CD4-positive, CD25-positive, alpha-beta regulatory T cell (primary cell): Measurements from ENCODE around the gene ZIC1. TPM values are rescaled to one million over a fixed set of nuclear protein-coding genes. Genes with fewer than 3 reads are reported as not detected.
A peak's percentile ranks its signal among the peaks of the same experiment; 100 is the strongest.

Experiments used
- ATAC-seq, 2 donors: fragments of 150-1000 bp; cut with Tn5 transposase; one replicate each; pipeline ENCODE4 v1.10.0; 2021; ENCODE audit warnings: low read depth in 2 of 2, moderate number of reproducible peaks in 2 of 2, moderate library complexity in 1 of 2
- DNase-seq, 3 donors: peaks; one replicate each; pipeline versions ENCODE4 v3.0.0 to v3.0.0-alpha.2; 2012 to 2022; ENCODE audit warnings: mixed read lengths in 1 of 3
- H3K27ac ChIP-seq: one replicate; pipeline ENCODE4 v1.7.0; 2013; ENCODE audit warnings: mild to moderate bottlenecking, low read length; ENCODE audit not compliant: insufficient read depth, poor library complexity, severe bottlenecking
- H3K27me3 ChIP-seq: one replicate; pipeline ENCODE4 v1.7.0; 2013; ENCODE audit warnings: low read length; ENCODE audit not compliant: control insufficient read depth, insufficient read depth
- H3K36me3 ChIP-seq: one replicate; pipeline ENCODE4 v1.7.0; 2013; ENCODE audit warnings: mild to moderate bottlenecking, low read length, moderate library complexity; ENCODE audit not compliant: control insufficient read depth, insufficient read depth
- H3K4me1 ChIP-seq: 2 replicates; pipeline ENCODE4 v1.7.0; 2013; ENCODE audit warnings: mild to moderate bottlenecking, low read length; ENCODE audit not compliant: insufficient read depth, control insufficient read depth, poor library complexity, severe bottlenecking
- H3K4me3 ChIP-seq: one replicate; pipeline ENCODE4 v1.7.0; 2013; ENCODE audit warnings: low read depth, mild to moderate bottlenecking, low read length, moderate library complexity
- H3K9me3 ChIP-seq, 2 experiments: 1 replicate in 1 of 2; 2 replicates in 1 of 2; pipeline ENCODE4 v1.7.0; 2013; ENCODE audit warnings: low read length in 2 of 2, mild to moderate bottlenecking in 1 of 2, moderate library complexity in 1 of 2; ENCODE audit not compliant: control insufficient read depth in 2 of 2
- H3K27ac Mint-ChIP-seq, 3 donors: one replicate each; pipeline ENCODE4 v1.8.0; 2020 to 2022; ENCODE audit warnings: mild to moderate bottlenecking in 3 of 3, mixed read lengths in 3 of 3, moderate library complexity in 2 of 3
- H3K27me3 Mint-ChIP-seq: one replicate; pipeline ENCODE4 v1.8.0; 2022; ENCODE audit warnings: mild to moderate bottlenecking, mixed read lengths
- H3K36me3 Mint-ChIP-seq: one replicate; pipeline ENCODE4 v1.8.0; 2020; ENCODE audit warnings: mixed read lengths
- H3K4me1 Mint-ChIP-seq, 4 donors: one replicate each; pipeline ENCODE4 v1.8.0; 2020 to 2022; ENCODE audit warnings: mixed read lengths in 4 of 4, mild to moderate bottlenecking in 1 of 4
- H3K4me3 Mint-ChIP-seq, 4 donors: one replicate each; pipeline ENCODE4 v1.8.0; 2020 to 2022; ENCODE audit warnings: mild to moderate bottlenecking in 4 of 4, mixed read lengths in 4 of 4, moderate library complexity in 3 of 4
- H3K9me3 Mint-ChIP-seq, 7 donors: one replicate each; pipeline ENCODE4 v1.8.0; 2020 to 2022; ENCODE audit warnings: mixed read lengths in 7 of 7, mild to moderate bottlenecking in 3 of 7, moderate library complexity in 2 of 7
- polyA plus RNA-seq, 4 donors: library from polyadenylated mRNA; unstranded; fragments of 300-500 nt; fragmentation: Illumina TruSeq; gene quantifications; one replicate each; pipeline ENCODE4 v1.2.3, GENCODE V29; 2021
- total RNA-seq: library from RNA; stranded (reverse); gene quantifications from one replicate; pipeline ENCODE4 v1.2.3, GENCODE V29; 2022

The ZIC1 gene
- total and polyA plus RNA-seq, 5 donors from 2014 or later: not detected

DNA sequence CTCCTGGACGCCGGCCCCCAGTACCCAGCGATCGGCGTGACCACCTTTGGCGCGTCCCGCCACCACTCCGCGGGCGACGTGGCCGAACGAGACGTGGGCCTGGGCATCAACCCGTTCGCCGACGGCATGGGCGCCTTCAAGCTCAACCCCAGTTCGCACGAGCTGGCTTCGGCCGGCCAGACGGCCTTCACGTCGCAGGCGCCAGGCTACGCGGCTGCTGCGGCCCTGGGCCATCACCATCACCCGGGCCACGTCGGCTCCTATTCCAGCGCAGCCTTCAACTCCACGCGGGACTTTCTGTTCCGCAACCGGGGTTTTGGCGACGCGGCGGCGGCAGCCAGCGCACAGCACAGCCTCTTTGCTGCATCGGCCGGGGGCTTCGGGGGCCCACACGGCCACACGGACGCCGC lies 956 bp downstream of the ZIC1 start:
- DNase-seq (no peak), ATAC-seq (no peak)
- Mint-ChIP-seq H3K4me1 (peaks cover 6 to 53% (median 13%) of the 10 kb centered on the region in 4 donors), H3K9me3 (peaks cover 0 to 35% (median 11%) of the 10 kb centered on the region in 7 donors), H3K36me3 (no peaks in the 10 kb centered on the region), H3K27ac (no peak overlapping the region), H3K4me3 (no peak overlapping the region), H3K27me3 (peaks cover 84% of the 10 kb centered on the region)
- no peak overlapping the region for H3K27ac ChIP-seq
- peaks cover 31% of the 10 kb centered on the region for H3K4me1 ChIP-seq
- H3K9me3 ChIP-seq: peaks cover 15 to 26% of the 10 kb centered on the region in 2 experiments
- H3K27me3 ChIP-seq: peaks cover 36% of the 10 kb centered on the region
- no peaks in the 10 kb centered on the region for H3K36me3 ChIP-seq
- no peak overlapping the region for H3K4me3 ChIP-seq

GRCh38 chr3:147410526-147411237 lies 1.5 kb downstream of the ZIC1 start:
- peaks cover 42% of the 10 kb centered on the region for H3K27me3 ChIP-seq
- peaks cover 0 to 38% (median 11%) of the 10 kb centered on the region in 7 donors for H3K9me3 Mint-ChIP-seq
- H3K27ac Mint-ChIP-seq: no peak overlapping the region
- no peak overlapping the region for H3K27ac ChIP-seq
- H3K36me3 Mint-ChIP-seq: no peaks in the 10 kb centered on the region
- peaks cover 15 to 25% of the 10 kb centered on the region in 2 experiments for H3K9me3 ChIP-seq
- DNase-seq (peak in 1 of 3 donors; percentile 34), ATAC-seq (no peak)
- peaks cover 84% of the 10 kb centered on the region for H3K27me3 Mint-ChIP-seq
- no peaks in the 10 kb centered on the region for H3K36me3 ChIP-seq
- peaks cover 6 to 53% (median 13%) of the 10 kb centered on the region in 4 donors for H3K4me1 Mint-ChIP-seq
- H3K4me3 ChIP-seq: no peak overlapping the region
- H3K4me3 Mint-ChIP-seq: peak overlapping the region; percentile 31 to 82 (median 71)
- peaks cover 31% of the 10 kb centered on the region for H3K4me1 ChIP-seq

DNA sequence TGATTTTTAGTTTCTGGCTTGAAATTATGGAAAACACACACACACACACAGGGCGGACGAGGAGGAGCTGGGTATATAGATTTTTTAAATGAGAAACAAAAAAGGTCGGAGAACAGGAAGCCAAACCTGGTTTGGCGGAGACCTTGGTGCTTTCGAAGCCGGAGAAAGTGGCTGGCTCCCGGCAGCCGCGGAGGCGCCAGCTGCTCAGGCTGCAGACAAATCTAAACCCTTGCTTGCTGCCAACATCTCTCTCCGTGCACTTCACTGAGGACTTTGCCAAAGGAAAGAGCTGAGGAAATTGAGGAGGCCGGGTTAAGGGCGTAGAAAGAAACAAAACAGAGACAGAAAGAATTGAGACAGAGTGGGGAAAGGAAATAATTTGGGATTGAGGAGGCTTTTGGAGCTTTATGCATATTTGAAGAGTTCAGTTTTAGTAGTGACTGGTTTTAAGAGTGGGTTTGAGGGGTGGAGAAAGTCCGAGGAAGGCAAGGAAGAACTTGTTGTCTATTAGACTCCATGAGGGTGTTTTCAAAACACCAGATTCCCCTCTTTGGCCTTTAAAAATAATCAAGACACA lies 2.2 kb downstream of the ZIC1 start:
- no peak overlapping the region for H3K4me3 ChIP-seq
- no peak for ATAC-seq
- H3K36me3 ChIP-seq: no peaks in the 10 kb centered on the region
- Mint-ChIP-seq H3K27ac (no peak overlapping the region), H3K9me3 (peaks cover 0 to 36% (median 11%) of the 10 kb centered on the region in 7 donors), H3K36me3 (no peaks in the 10 kb centered on the region), H3K4me1 (peaks cover 6 to 53% (median 13%) of the 10 kb centered on the region in 4 donors), H3K4me3 (peak overlapping the region; percentile 31 to 82 (median 71)), H3K27me3 (peaks cover 84% of the 10 kb centered on the region)
- peaks cover 15 to 19% of the 10 kb centered on the region in 2 experiments for H3K9me3 ChIP-seq
- no peak overlapping the region for H3K27ac ChIP-seq
- no peak for DNase-seq
- peaks cover 43% of the 10 kb centered on the region for H3K27me3 ChIP-seq
- H3K4me1 ChIP-seq: peaks cover 31% of the 10 kb centered on the region

DNA sequence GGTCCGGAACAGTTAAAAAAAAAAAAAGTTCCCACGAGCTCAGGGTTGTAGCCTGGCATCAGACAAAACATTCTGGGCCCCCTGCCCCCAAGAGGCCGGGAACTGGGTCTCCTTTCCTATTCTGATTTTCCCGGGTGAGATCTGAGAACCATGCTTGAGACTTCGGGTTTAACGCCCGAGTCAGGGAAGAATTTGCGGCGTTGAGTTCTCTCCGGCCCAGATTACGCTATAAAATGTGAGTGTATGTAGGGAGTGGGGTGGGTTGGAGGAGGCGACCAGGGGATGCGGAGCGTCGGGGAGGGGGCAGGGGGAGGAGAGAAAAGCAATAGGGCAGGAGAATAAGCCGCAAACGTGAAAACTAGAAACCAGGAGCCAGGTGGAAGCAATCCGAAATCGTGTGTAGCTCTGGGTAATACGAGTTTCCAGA lies 2.7 kb downstream of the ZIC1 start:
- H3K27me3 Mint-ChIP-seq: peaks cover 84% of the 10 kb centered on the region
- H3K9me3 Mint-ChIP-seq: peaks cover 0 to 31% (median 11%) of the 10 kb centered on the region in 7 donors
- ATAC-seq: no peak
- no peak for DNase-seq
- peaks cover 6 to 53% (median 13%) of the 10 kb centered on the region in 4 donors for H3K4me1 Mint-ChIP-seq
- Histone ChIP-seq H3K4me1 (peaks cover 31% of the 10 kb centered on the region), H3K36me3 (no peaks in the 10 kb centered on the region), H3K27me3 (peaks cover 48% of the 10 kb centered on the region), H3K9me3 (peaks cover 14 to 15% of the 10 kb centered on the region in 2 experiments), H3K4me3 (no peak overlapping the region), H3K27ac (no peak overlapping the region)
- H3K27ac Mint-ChIP-seq: no peak overlapping the region
- H3K4me3 Mint-ChIP-seq: peak overlapping the region in 3 of 4 donors; percentile 31 to 82 (median 71)
- no peaks in the 10 kb centered on the region for H3K36me3 Mint-ChIP-seq

DNA sequence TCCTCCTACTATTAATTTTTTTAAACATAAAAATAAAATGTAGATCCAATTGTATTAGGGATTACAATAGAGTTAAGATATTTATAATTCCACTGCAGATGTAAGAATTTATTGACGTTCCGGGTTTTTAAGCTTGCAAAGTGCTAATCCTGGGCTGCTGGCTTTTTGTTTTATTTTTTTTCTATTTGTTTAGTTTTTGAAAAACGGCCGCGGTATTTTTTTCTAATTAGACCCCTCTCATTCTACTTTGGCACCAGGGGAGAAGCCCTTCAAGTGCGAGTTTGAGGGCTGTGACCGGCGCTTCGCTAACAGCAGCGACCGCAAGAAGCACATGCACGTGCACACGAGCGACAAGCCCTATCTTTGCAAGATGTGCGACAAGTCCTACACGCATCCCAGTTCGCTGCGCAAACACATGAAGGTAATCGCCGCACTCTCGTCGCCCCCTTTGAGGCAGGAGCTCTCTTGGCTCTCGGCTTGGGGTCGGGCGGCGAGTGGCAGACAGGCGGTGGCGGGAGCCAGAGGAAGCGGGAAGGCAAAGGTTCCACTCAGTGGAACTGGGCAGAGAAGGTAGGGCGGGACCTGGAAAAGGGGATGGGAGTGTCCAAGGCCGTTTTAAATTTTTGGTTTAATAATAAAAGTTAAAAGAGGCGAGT lies 3.2 kb downstream of the ZIC1 start:
- H3K27ac Mint-ChIP-seq: no peak overlapping the region
- H3K4me3 Mint-ChIP-seq: peak overlapping the region; percentile 8 to 88 (median 61)
- H3K9me3 Mint-ChIP-seq: peaks cover 0 to 30% (median 11%) of the 10 kb centered on the region in 7 donors

GRCh38 chr3:147412917-147413685 lies 3.9 kb downstream of the ZIC1 start:
- Mint-ChIP-seq H3K9me3 (peaks cover 3 to 28% (median 8%) of the 10 kb centered on the region in 7 donors), H3K4me3 (peak overlapping the region; percentile 64 to 88 (median 74)), H3K27me3 (peaks cover 84% of the 10 kb centered on the region), H3K36me3 (no peaks in the 10 kb centered on the region), H3K27ac (peak overlapping the region in 1 of 3 donors; percentile 10), H3K4me1 (peaks cover 7 to 47% (median 14%) of the 10 kb centered on the region in 4 donors)
- peaks cover 48% of the 10 kb centered on the region for H3K27me3 ChIP-seq
- DNase-seq: no peak
- ATAC-seq: peak in 1 of 2 donors; percentile 12
- H3K4me3 ChIP-seq: peak overlapping the region; percentile 48
- H3K9me3 ChIP-seq: peaks cover 7 to 12% of the 10 kb centered on the region in 2 experiments
- peaks cover 31% of the 10 kb centered on the region for H3K4me1 ChIP-seq
- H3K27ac ChIP-seq: no peak overlapping the region
- no peaks in the 10 kb centered on the region for H3K36me3 ChIP-seq

More for the DNA sequence above, 3.2 kb downstream of the ZIC1 start:
- Histone ChIP-seq H3K36me3 (no peaks in the 10 kb centered on the region), H3K27me3 (peaks cover 48% of the 10 kb centered on the region), H3K4me1 (peaks cover 31% of the 10 kb centered on the region), H3K9me3 (peaks cover 13 to 15% of the 10 kb centered on the region in 2 experiments), H3K4me3 (no peak overlapping the region), H3K27ac (no peak overlapping the region)
- Mint-ChIP-seq H3K36me3 (no peaks in the 10 kb centered on the region), H3K27me3 (peaks cover 84% of the 10 kb centered on the region), H3K4me1 (peaks cover 6 to 53% (median 13%) of the 10 kb centered on the region in 4 donors)
- no peak for ATAC-seq
- DNase-seq: no peak
